ENCODE data around the gene PRPF6.

DNA sequence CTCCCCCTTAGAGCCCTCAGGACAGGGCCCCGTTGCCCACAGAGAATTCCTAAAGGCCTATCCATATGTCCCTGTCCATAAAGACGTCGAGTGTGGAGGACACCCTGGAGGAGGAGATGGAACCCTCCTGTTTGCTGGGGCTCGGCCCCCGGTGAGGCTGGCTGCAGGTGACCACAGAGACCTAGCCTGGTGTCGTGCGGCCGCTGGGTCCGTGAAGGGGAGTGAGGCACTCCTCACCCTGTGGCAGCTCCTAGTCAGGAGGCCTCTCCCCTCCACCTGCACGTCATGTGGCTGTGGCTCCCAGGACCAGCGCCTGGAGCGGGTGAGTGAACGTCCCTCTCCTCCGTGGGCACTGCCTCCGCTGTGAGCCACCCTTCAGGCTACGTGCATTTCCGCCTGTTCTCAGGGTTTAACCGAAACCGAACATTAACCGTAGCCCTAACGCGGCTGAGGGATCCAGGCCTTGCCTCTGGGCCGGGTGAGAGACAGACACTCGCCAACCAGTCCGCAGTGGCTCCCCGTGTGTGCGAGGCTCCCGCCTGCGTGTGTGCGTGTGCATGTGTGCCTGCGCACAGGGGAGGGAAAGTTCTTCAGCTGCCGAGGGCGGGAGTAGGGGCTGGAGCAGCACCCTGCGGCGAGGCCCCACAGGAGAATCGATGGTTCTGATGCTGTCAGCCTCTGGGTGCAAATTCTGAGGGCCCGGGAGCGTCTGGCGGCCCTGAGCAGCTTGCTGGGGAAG is 76.1 kb downstream of the PRPF6 start:
- TF ChIP-seq, protein P1, sequence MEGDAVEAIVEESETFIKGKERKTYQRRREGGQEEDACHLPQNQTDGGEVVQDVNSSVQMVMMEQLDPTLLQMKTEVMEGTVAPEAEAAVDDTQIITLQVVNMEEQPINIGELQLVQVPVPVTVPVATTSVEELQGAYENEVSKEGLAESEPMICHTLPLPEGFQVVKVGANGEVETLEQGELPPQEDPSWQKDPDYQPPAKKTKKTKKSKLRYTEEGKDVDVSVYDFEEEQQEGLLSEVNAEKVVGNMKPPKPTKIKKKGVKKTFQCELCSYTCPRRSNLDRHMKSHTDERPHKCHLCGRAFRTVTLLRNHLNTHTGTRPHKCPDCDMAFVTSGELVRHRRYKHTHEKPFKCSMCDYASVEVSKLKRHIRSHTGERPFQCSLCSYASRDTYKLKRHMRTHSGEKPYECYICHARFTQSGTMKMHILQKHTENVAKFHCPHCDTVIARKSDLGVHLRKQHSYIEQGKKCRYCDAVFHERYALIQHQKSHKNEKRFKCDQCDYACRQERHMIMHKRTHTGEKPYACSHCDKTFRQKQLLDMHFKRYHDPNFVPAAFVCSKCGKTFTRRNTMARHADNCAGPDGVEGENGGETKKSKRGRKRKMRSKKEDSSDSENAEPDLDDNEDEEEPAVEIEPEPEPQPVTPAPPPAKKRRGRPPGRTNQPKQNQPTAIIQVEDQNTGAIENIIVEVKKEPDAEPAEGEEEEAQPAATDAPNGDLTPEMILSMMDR (conservative IDR thresholded peaks at IDR 0.05) = no peak
- TF ChIP-seq EZH2 (IDR thresholded peaks at IDR 0.05; ENCODE audit: low read depth) = no peak

Data from PC-9 (cell line).